Lower leg skin (tissue), 3 donors: ENCODE results near the gene LNPK.

Source experiments
- POLR2A ChIP-seq, 2 donors: fragments of 450-650 bp; IDR thresholded peaks; one replicate each; pipeline ENCODE4 v1.6.1; 2016 to 2017; ENCODE audit warnings: antibody characterized with exemption in 2 of 2, mild to moderate bottlenecking in 1 of 2, moderate library complexity in 1 of 2
- TF ChIP-seq, protein P1 (sequence below), 3 donors: fragments of 450-650 bp; IDR thresholded peaks; one replicate each; pipeline ENCODE4 v1.5.1; 2016; ENCODE audit warnings: antibody characterized with exemption in 3 of 3, mild to moderate bottlenecking in 3 of 3, moderate library complexity in 2 of 3

DNA sequence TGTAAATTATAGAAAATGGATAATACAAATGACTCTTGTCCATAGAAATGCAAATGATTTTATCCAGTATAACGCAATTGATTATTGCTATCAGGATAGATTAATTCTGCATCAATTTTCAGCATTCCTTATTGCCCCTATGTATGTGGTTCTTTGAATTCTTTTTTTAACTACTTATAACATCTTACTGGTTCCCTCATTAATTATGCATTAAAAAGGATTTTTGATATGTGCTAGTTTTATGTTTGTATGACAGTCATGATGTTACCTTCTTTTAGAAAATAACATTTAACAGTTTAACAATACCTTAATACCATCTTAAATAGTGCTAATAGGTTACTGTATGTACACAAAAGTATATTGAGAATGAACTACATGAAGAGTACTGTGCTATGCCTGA is 20.0 kb upstream of the LNPK start:
- TF ChIP-seq, protein P1, sequence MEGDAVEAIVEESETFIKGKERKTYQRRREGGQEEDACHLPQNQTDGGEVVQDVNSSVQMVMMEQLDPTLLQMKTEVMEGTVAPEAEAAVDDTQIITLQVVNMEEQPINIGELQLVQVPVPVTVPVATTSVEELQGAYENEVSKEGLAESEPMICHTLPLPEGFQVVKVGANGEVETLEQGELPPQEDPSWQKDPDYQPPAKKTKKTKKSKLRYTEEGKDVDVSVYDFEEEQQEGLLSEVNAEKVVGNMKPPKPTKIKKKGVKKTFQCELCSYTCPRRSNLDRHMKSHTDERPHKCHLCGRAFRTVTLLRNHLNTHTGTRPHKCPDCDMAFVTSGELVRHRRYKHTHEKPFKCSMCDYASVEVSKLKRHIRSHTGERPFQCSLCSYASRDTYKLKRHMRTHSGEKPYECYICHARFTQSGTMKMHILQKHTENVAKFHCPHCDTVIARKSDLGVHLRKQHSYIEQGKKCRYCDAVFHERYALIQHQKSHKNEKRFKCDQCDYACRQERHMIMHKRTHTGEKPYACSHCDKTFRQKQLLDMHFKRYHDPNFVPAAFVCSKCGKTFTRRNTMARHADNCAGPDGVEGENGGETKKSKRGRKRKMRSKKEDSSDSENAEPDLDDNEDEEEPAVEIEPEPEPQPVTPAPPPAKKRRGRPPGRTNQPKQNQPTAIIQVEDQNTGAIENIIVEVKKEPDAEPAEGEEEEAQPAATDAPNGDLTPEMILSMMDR (IDR thresholded peaks at IDR 0.05), result no peak
- no peak for TF ChIP-seq POLR2A (IDR thresholded peaks at IDR 0.05)
